Neural cell (in vitro differentiated cells): ENCODE data around the gene BTG2. TPM values are rescaled to one million over a fixed set of nuclear protein-coding genes. Genes with fewer than 3 reads are reported as not detected.

Experiments
- H2AFZ ChIP-seq: fragments of 200-600, 300-800 bp; sonication (generic), shearing (Covaris generic); 2 replicates; pipeline ENCODE4 v1.6.0; 2014; ENCODE audit warnings: low read depth, mild to moderate bottlenecking, antibody characterized with exemption, low read length, moderate library complexity
- H3F3A ChIP-seq: fragments of 200-600 bp; shearing (Covaris generic); 2 replicates; pipeline ENCODE4 v1.6.1; 2016; ENCODE audit warnings: mild to moderate bottlenecking, moderate library complexity, mixed read lengths, antibody characterized with exemption, low read length; ENCODE audit not compliant: insufficient read depth, poor library complexity, severe bottlenecking
- H3K27ac ChIP-seq: fragments of 200-600, 300-800 bp; sonication (generic), shearing (Covaris generic); 2 replicates; pipeline ENCODE4 v1.5.1; 2014; ENCODE audit warnings: mild to moderate bottlenecking, low read length, moderate library complexity
- H3K27me3 ChIP-seq: fragments of 300-800, 200-600 bp; sonication (generic), shearing (Covaris generic); 2 replicates; pipeline ENCODE4 v1.6.0; 2014; ENCODE audit warnings: mild to moderate bottlenecking, low read depth, low read length, moderate library complexity; ENCODE audit not compliant: insufficient read depth
- H3K36me3 ChIP-seq: fragments of 300-800, 200-600 bp; sonication (generic), shearing (Covaris generic); 2 replicates; pipeline ENCODE4 v1.5.1; 2014; ENCODE audit warnings: mild to moderate bottlenecking, antibody characterized with exemption, low read length, moderate library complexity; ENCODE audit not compliant: insufficient read depth
- H3K4me2 ChIP-seq: fragments of 300-800, 200-600 bp; sonication (generic), shearing (Covaris generic); 2 replicates; pipeline ENCODE4 v1.6.0; 2014; ENCODE audit warnings: mild to moderate bottlenecking, low read length
- H3K4me3 ChIP-seq: fragments of 300-800, 200-600 bp; sonication (generic), shearing (Covaris generic); 2 replicates; pipeline ENCODE4 v1.5.1; 2014; ENCODE audit warnings: mild to moderate bottlenecking, low read length, moderate library complexity
- H3K79me2 ChIP-seq: fragments of 200-600 bp; shearing (Covaris generic); replicated peaks from 2 replicates; pipeline ENCODE4 v1.6.0; 2014; ENCODE audit warnings: mild to moderate bottlenecking, low read length, moderate library complexity; ENCODE audit not compliant: insufficient read depth
- H3K9ac ChIP-seq: fragments of 300-800, 200-600 bp; sonication (generic), shearing (Covaris generic); 2 replicates; pipeline ENCODE4 v1.6.1; 2016; ENCODE audit warnings: mild to moderate bottlenecking, low read length, mixed read lengths
- H3K9me2 ChIP-seq: fragments of 200-600 bp; shearing (Covaris generic); 2 replicates; pipeline ENCODE4 v1.6.1; 2016; ENCODE audit warnings: mild to moderate bottlenecking, low read length, mixed read lengths; ENCODE audit not compliant: insufficient read depth
- H3K9me3 ChIP-seq: fragments of 200-600, 300-800 bp; sonication (generic), shearing (Covaris generic); 2 replicates; pipeline ENCODE4 v1.6.1; 2016; ENCODE audit warnings: mild to moderate bottlenecking, mixed run types, low read length, moderate library complexity, mixed read lengths
- H4K20me1 ChIP-seq: fragments of 200-600 bp; shearing (Covaris generic); 2 replicates; pipeline ENCODE4 v1.6.1; 2016; ENCODE audit warnings: mild to moderate bottlenecking, mixed run types; ENCODE audit not compliant: insufficient read depth
- CTCF ChIP-seq: fragments of 450-650 bp; IDR thresholded peaks from 2 replicates; pipeline ENCODE4 v1.5.1; 2014; ENCODE audit warnings: antibody characterized with exemption, mild to moderate bottlenecking, moderate library complexity; ENCODE audit not compliant: poor library complexity, severe bottlenecking
- EP300 ChIP-seq: fragments of 450-650 bp; conservative IDR thresholded peaks from 2 replicates; pipeline ENCODE4 v1.6.1; 2014; ENCODE audit warnings: antibody characterized with exemption, mild to moderate bottlenecking, moderate library complexity; ENCODE audit not compliant: poor library complexity, severe bottlenecking
- EZH2 ChIP-seq: fragments of 200-600, 300-800 bp; shearing (Covaris generic), sonication (generic); IDR thresholded peaks from 2 replicates; pipeline ENCODE4 v1.6.1; 2014; ENCODE audit warnings: antibody characterized with exemption, low read length, borderline replicate concordance, mild to moderate bottlenecking; ENCODE audit not compliant: insufficient read depth, poor library complexity, severe bottlenecking
- MXI1 ChIP-seq: fragments of 450-650 bp; conservative IDR thresholded peaks from 2 replicates; pipeline ENCODE4 v1.6.1; 2014; ENCODE audit warnings: antibody characterized with exemption, mild to moderate bottlenecking; ENCODE audit not compliant: poor library complexity, severe bottlenecking
- POLR2AphosphoS5 ChIP-seq: IDR thresholded peaks from 2 replicates; pipeline ENCODE4 v1.6.1; 2012
- RAD21 ChIP-seq: fragments of 450-650 bp; conservative IDR thresholded peaks from 2 replicates; pipeline ENCODE4 v1.6.1; 2014; ENCODE audit warnings: antibody characterized with exemption, mild to moderate bottlenecking, moderate library complexity
- REST ChIP-seq: IDR thresholded peaks from 2 replicates; pipeline ENCODE4 v1.6.1; 2012; ENCODE audit warnings: borderline replicate concordance
- SMC3 ChIP-seq: fragments of 450-650 bp; conservative IDR thresholded peaks from 2 replicates; pipeline ENCODE4 v1.6.1; 2014; ENCODE audit warnings: antibody characterized with exemption, mild to moderate bottlenecking, moderate library complexity; ENCODE audit not compliant: poor library complexity
- TAF1 ChIP-seq: IDR thresholded peaks from 2 replicates; pipeline ENCODE4 v1.6.1; 2012; ENCODE audit warnings: low read depth
- polyA plus RNA-seq: library from polyadenylated mRNA; depleted of rRNA; stranded (reverse); fragments of >200 nt; gene quantifications from 2 replicates; pipeline ENCODE4 v1.2.3, GENCODE V29; 2014

BTG2 gene
- polyA plus RNA-seq, 1 donor from 2014 or later: 4.1 TPM

GRCh38 chr1:203336097-203336496 lies 30.8 kb downstream of the BTG2 start:
- H3K9me3 ChIP-seq: no peaks in the 10 kb centered on the region
- H3K36me3 ChIP-seq: no peaks in the 10 kb centered on the region
- no peaks in the 10 kb centered on the region for H4K20me1 ChIP-seq
- no peaks in the 10 kb centered on the region for H3K27me3 ChIP-seq
- no peak overlapping the region for H3K4me2 ChIP-seq
- no peaks in the 10 kb centered on the region for H3K79me2 ChIP-seq
- H2AFZ ChIP-seq: no peak overlapping the region
- no peaks in the 10 kb centered on the region for H3K9me2 ChIP-seq
- H3K4me3 ChIP-seq: no peak overlapping the region
- no peak overlapping the region for H3K27ac ChIP-seq
- H3K9ac ChIP-seq: no peak overlapping the region
- no peaks in the 10 kb centered on the region for H3F3A ChIP-seq
- TF ChIP-seq CTCF (no peak), RAD21 (no peak), EZH2 (no peak), MXI1 (no peak), EP300 (no peak), TAF1 (no peak), SMC3 (no peak), POLR2AphosphoS5 (no peak), REST (no peak)

DNA sequence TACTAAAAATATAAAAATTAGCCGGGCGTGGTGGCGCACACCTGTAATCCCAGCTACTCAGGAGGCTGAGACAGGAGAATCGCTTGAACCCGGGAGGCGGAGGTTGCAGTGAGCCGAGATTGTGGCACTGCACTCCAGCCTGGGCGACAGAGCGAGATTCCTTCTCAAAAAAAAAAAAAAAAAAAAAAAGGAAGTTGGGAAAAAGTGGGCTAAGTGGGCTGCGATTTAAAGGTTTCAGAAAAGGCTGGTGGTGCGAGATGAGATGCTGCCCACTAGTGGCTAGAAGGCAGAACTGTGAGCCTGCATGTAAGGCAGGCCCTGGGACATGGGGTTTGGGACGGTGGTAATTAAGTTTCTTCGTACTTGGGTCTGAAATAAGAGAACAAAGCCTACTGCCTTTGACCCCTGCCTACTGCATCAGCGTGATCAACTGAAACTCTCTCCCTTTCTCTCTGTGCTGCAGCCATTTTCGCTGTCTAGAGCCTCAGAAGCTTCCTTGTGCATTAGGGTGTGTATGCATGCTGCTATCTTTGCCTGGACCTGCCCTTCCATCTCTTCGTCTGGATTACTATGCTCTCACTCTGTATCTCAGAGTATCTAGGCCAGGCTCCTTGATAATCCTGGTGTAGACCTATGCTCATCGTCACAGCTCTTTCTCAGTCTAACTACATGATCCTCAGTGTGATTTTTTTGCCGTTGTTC lies 33.2 kb downstream of the BTG2 start:
- no peak overlapping the region for H3K4me3 ChIP-seq
- TF ChIP-seq SMC3 (peak; percentile 64), CTCF (peak; percentile 68), EZH2 (no peak), RAD21 (peak; percentile 59)
- no peaks in the 10 kb centered on the region for H3F3A ChIP-seq
- no peaks in the 10 kb centered on the region for H3K9me2 ChIP-seq
- H2AFZ ChIP-seq: no peak overlapping the region
- H3K4me2 ChIP-seq: no peak overlapping the region
- no peak overlapping the region for H3K9ac ChIP-seq
- no peaks in the 10 kb centered on the region for H3K27me3 ChIP-seq
- no peaks in the 10 kb centered on the region for H4K20me1 ChIP-seq
- H3K79me2 ChIP-seq: no peaks in the 10 kb centered on the region
- H3K9me3 ChIP-seq: no peaks in the 10 kb centered on the region
- no peak overlapping the region for H3K27ac ChIP-seq
- H3K36me3 ChIP-seq: no peaks in the 10 kb centered on the region
